Loucy (cell line): ENCODE measurements around the gene INSYN1.

Experiments used
- EZH2phosphoT487 ChIP-seq: fragments of 200-600 bp; IDR thresholded peaks from 2 replicates; pipeline ENCODE4 v1.6.1; 2018; ENCODE audit warnings: antibody characterized with exemption, mild to moderate bottlenecking, moderate library complexity, borderline replicate concordance
- TF ChIP-seq, protein P1 (sequence below): fragments of 200-600 bp; sonication (generic); conservative IDR thresholded peaks from 2 replicates; pipeline ENCODE4 v1.5.1; 2014; ENCODE audit warnings: mild to moderate bottlenecking, antibody characterized with exemption, low read length

DNA sequence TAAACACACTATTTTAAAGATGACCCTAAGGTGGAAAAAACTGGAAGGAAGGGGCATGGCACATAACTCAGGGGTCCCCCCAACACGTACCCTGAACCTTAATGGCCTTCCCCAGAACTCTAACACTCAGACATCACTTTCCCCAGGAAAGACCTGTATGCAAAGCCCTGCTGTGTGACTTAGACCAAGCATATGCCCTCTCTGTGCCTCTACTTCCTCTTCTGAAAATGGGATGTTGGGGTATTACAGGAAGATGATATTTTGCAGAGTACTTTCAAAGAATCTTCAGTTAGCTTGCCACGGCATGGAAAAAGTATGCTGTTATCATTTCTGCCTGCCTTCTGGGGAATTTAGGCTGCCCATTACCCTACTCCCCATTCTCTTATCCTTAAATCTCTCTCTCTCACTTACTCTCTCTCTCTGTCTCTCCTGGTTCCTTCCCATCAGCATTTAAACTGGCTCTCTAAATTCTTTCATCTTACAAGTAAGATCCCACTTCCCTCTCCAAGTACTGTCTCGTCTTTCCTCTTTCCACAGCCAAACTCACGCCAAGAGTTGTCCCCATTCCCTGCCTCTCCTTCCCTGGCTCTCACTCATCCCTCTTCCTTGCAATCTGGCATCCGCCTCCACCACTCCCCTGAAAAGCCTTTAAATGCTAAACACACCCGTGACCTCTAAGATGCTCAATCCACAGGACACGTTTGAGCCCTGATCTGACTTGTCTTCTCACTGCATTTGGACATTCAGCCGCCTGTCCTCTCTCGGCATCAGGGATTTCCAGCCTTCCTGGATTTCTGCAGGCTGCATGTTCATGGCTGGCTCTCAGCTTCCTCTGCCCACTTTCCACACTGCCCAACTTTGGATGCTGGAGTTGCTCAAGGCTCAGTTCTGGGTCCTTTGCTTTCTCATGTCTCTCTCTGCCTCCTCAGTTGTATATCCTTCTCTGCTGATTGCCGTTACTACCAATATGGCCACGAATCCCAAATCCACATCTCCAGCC lies 7.5 kb upstream of the INSYN1 start:
- TF ChIP-seq, protein P1, sequence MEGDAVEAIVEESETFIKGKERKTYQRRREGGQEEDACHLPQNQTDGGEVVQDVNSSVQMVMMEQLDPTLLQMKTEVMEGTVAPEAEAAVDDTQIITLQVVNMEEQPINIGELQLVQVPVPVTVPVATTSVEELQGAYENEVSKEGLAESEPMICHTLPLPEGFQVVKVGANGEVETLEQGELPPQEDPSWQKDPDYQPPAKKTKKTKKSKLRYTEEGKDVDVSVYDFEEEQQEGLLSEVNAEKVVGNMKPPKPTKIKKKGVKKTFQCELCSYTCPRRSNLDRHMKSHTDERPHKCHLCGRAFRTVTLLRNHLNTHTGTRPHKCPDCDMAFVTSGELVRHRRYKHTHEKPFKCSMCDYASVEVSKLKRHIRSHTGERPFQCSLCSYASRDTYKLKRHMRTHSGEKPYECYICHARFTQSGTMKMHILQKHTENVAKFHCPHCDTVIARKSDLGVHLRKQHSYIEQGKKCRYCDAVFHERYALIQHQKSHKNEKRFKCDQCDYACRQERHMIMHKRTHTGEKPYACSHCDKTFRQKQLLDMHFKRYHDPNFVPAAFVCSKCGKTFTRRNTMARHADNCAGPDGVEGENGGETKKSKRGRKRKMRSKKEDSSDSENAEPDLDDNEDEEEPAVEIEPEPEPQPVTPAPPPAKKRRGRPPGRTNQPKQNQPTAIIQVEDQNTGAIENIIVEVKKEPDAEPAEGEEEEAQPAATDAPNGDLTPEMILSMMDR, result no peak
- TF ChIP-seq EZH2phosphoT487, result no peak
